ENCODE results near the gene MFAP2.

The MFAP2 gene

DNA sequence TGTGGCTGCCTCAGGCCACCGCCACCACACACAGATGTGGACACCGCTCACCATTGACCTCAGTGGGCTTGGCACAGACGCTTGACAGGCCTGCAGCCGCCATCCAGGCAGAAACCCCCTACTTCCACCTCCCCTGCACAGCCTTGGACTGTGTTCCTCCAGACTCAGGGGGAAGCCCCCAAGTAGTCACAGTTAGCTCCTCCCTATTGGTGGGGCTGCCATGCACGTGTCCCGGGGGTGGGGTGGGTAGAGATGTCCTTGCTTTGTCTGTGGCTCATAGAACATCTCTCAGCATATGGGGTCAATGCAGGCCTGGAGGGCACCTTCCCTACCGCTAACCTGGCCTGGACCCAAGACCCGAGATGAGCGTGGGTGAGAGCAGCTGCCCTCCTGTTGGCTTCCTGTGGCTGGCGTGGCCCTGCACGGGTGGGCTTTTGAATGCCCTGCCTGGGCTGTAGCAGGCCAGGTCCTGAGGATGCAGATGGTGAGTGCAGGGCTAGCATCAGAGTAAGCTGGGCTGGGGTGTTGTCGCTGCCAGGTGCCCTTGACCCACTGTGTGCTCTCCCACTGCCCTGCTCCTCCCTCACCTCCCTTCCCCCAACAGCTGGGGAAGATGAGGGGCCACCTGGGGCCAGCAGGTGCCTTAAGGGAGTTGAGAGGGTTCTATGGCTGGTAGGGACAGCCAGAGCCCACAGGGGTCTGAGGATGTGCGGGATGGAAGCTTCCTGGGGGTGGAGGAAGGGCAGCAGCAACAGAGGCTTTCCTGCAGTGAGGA is 52.5 kb downstream of the MFAP2 start:
- H3K27me3 Mint-ChIP-seq (ENCODE audit: low read depth, poor library complexity): peaks cover 2% of the 10 kb centered on the region
- no peak overlapping the region for H3K27ac Mint-ChIP-seq
- TF ChIP-seq, protein P1, sequence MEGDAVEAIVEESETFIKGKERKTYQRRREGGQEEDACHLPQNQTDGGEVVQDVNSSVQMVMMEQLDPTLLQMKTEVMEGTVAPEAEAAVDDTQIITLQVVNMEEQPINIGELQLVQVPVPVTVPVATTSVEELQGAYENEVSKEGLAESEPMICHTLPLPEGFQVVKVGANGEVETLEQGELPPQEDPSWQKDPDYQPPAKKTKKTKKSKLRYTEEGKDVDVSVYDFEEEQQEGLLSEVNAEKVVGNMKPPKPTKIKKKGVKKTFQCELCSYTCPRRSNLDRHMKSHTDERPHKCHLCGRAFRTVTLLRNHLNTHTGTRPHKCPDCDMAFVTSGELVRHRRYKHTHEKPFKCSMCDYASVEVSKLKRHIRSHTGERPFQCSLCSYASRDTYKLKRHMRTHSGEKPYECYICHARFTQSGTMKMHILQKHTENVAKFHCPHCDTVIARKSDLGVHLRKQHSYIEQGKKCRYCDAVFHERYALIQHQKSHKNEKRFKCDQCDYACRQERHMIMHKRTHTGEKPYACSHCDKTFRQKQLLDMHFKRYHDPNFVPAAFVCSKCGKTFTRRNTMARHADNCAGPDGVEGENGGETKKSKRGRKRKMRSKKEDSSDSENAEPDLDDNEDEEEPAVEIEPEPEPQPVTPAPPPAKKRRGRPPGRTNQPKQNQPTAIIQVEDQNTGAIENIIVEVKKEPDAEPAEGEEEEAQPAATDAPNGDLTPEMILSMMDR (IDR thresholded peaks at IDR 0.05): no peak
- no peak overlapping the region for H3K4me3 Mint-ChIP-seq
- no peak for DNase-seq
- H3K4me1 Mint-ChIP-seq: peaks cover 46% of the 10 kb centered on the region
- no peaks in the 10 kb centered on the region for H3K9me3 Mint-ChIP-seq
- peaks cover 4% of the 10 kb centered on the region for H3K36me3 Mint-ChIP-seq (ENCODE audit: low read depth)

DNA sequence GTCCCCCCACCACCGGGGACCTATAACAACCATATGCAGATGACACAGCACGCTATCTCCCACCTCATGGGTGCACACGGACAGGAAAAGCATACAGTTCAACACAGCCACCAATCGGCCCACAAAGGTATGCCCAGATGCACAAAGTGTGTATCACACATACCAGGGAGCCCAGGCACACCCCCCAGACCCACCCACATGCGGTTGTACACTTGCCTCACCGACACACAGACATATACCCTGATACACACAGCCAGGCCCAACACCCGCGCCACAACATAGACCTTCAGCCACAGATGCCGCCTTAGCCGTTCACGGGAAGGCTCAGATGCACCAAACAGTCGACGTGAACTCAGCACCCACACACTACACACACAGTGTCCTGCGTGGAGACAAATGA is 53.2 kb downstream of the MFAP2 start:
- TF ChIP-seq, protein P1 (IDR thresholded peaks at IDR 0.05): no peak
- no peak for DNase-seq
- H3K4me3 Mint-ChIP-seq: no peak overlapping the region
- no peaks in the 10 kb centered on the region for H3K9me3 Mint-ChIP-seq
- H3K4me1 Mint-ChIP-seq: peaks cover 53% of the 10 kb centered on the region
- peaks cover 5% of the 10 kb centered on the region for H3K27me3 Mint-ChIP-seq (ENCODE audit: low read depth, poor library complexity)
- peak overlapping the region; percentile 58 for H3K27ac Mint-ChIP-seq
- H3K36me3 Mint-ChIP-seq (ENCODE audit: low read depth): peaks cover 4% of the 10 kb centered on the region

DNA sequence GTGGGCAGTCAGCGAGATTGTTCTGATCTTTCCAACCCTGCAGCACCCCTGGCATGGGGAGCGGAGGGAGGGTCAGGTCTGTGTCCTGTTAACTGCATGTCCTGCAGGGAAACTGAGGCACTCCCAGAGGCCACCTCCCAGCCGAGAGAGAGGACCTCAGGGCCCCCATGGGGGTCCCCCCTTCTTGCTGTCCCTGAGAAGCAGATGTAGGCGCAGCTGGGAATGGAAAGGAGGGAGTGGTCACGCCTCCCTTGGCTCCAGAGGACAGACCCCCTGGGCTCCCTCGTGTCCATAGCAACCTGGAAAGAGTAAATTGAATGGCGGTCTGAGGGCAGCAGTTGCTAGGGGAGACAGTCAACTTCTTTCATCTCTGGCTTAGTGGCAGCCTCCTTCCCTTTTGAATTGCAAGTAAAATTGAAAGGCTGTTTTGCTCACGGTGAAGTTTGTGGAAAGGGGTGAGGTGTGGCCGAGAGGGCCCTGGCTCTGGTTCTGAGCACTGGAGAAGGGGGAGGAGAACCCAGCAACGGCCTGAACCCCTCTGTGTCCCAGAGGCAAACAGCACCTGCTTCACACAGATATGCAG is 53.8 kb downstream of the MFAP2 start:
- Mint-ChIP-seq H3K36me3 (ENCODE audit: low read depth) (peaks cover 4% of the 10 kb centered on the region), H3K9me3 (no peaks in the 10 kb centered on the region), H3K4me3 (no peak overlapping the region), H3K27ac (peak overlapping the region; percentile 58), H3K4me1 (peaks cover 60% of the 10 kb centered on the region), H3K27me3 (ENCODE audit: low read depth, poor library complexity) (peaks cover 5% of the 10 kb centered on the region)
- TF ChIP-seq, protein P1 (IDR thresholded peaks at IDR 0.05): no peak
- peak; percentile 55 for DNase-seq

DNA sequence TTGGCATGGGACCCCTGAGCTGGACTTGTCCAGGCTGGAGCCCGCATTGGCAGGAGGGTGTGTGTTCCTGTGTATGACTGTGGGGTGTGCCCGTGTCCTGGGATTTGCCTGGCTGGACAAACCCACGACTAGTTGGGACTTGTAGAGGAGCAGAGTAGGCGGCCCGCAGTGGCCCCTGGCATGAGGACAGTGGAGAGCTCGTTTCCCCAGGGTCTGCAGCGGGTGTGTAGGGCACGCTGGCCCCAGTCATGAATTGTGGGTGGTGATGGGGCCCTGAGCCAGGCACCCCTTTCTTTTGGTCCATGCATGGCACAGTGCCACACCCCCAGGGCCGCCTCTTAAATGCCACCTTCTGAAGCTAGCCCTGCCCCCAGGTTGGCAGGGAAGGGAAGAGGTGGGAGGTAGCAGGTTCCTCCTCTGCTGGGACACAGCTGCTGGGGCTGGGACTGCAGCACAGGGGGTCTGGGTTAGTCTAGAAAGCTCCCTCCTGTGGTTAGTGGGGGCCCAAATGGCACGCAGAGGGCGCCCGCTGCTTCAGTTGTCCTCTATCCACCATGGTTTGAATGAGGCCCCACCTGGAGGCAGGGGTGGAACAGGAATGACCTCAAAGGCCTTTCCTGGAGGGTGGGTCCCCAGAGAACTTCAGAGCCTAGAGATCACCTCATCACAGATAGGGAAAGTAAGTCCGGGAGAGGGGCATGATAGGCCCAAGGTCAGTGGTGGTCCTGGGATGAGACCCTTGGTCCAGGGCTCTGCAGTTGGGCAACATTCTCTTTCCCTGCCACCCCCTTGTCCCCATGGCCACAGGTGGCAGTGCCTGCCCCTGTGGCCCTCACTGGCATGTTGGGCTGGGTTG is 54.6 kb downstream of the MFAP2 start:
- peaks cover 65% of the 10 kb centered on the region for H3K4me1 Mint-ChIP-seq
- H3K9me3 Mint-ChIP-seq: no peaks in the 10 kb centered on the region
- H3K36me3 Mint-ChIP-seq (ENCODE audit: low read depth): no peaks in the 10 kb centered on the region
- no peak overlapping the region for H3K4me3 Mint-ChIP-seq
- TF ChIP-seq, protein P1 (IDR thresholded peaks at IDR 0.05): no peak
- peaks cover 5% of the 10 kb centered on the region for H3K27me3 Mint-ChIP-seq (ENCODE audit: low read depth, poor library complexity)
- H3K27ac Mint-ChIP-seq: no peak overlapping the region
- DNase-seq: no peak

DNA sequence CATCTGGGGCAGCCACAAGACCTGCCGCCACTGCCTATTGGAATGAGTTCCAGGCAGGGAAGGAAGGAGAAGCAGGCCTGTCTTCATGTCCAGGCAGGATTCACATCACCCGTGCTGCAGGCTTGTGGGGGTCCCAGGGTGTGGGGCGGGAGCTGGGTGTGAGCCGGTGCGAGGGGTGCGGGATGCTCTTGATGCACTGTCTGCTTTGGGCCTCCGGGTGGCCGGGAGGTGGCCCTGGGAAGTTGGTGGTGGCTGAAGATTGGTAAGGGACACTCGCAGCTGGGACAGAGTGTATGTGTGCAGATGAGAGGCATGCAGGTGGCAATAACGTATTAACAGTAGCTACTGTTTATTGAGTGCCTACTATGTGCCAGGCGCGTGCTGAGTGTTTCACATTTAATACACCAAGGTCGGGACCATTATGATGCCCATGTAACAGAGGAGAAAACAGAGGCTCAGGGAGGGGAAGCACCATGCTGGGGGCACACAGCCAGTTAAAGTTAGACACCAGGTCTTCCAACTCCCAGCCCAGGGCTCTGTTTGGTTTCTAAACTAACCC is 55.4 kb downstream of the MFAP2 start:
- Mint-ChIP-seq H3K4me3 (no peak overlapping the region), H3K27ac (no peak overlapping the region), H3K27me3 (ENCODE audit: low read depth, poor library complexity) (peaks cover 5% of the 10 kb centered on the region), H3K36me3 (ENCODE audit: low read depth) (no peaks in the 10 kb centered on the region), H3K4me1 (peaks cover 65% of the 10 kb centered on the region), H3K9me3 (no peaks in the 10 kb centered on the region)
- DNase-seq: no peak
- TF ChIP-seq, protein P1 (IDR thresholded peaks at IDR 0.05): no peak

All from nephron progenitor cell (in vitro differentiated cells).